Activated CD8-positive, alpha-beta memory T cell treated with anti-CD3 and anti-CD28 coated beads for 24 hours (primary cell): ENCODE data around the gene ARGLU1.

ENCODE experiments used
- DNase-seq: peaks from one replicate; pipeline ENCODE4 v3.0.0-alpha.2; 2020

ARGLU1 gene

DNA sequence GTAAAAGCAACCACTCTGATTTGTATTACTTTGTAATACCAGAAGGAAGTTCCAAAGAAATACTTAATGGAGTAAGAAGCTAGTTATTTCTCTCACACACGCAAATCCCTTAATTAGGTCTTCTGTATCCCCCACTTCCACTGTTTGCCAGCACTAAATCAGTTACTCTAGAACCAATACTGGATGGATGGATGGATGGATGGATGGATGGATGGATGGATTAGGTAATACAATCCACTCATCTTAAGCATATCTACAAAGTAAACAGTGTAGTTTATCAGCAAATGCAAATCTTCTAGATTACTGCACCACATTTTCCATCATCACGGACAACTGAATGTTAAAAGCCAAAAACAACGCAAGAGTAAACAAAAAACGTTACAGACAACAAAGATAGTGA is 27.3 kb downstream of the ARGLU1 start:
- DNase-seq, result no peak

DNA sequence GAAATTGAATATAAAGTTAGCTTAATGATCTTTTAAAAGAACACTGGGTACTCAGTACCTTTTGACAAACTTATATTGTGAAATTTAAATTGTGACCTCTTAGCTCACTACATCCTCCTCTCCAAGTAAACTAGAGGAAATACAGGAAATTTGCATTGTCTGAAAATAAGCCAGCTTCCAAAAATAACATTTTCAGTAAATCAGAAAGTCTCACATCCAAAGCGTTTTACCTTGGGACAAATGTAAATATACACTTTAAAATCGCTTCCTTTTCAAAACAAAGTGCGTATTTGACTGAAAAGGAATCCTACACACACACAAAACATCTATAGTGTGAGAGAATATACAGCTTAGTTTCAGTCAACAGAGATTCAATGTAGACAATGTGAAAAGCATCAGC is 30.4 kb downstream of the ARGLU1 start:
- DNase-seq, result no peak

DNA sequence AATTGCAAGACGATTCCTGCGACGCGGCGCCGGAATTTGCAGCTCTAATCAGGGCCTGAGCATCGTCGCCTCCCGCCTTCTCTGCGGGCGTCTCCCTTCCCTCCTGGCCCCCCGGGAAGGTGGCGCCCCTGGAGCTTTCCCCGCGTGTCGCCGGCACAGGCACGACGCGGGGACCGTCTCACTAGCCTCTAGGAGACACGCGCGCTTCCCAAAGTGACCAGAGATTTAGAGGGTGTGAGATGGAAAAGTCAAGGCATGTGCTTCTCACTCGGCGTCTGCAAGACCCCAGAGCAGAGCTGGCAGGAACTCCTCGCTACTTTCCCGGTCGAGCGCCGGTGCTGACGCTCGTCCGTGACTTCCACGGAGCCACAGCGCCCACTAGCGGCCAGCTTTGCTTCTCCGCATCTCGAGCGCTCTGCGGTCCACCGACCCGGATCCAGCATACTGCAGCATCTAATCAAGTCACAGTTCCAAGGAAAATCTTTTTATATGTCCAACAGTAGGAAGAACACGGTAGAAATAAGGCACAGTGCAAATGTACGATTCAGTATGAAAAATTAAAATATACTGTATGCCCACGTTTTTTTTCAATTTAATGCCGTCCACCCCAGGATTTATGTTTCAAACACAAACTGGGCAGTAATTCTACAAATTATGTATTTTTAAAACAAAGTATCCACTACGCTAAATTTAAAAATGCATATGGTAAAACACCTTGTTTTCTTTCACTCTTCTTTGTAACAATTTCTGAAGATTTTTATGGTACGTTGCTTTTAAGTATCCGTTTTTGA is 31.5 kb downstream of the ARGLU1 start:
- peak; percentile 96 for DNase-seq

DNA sequence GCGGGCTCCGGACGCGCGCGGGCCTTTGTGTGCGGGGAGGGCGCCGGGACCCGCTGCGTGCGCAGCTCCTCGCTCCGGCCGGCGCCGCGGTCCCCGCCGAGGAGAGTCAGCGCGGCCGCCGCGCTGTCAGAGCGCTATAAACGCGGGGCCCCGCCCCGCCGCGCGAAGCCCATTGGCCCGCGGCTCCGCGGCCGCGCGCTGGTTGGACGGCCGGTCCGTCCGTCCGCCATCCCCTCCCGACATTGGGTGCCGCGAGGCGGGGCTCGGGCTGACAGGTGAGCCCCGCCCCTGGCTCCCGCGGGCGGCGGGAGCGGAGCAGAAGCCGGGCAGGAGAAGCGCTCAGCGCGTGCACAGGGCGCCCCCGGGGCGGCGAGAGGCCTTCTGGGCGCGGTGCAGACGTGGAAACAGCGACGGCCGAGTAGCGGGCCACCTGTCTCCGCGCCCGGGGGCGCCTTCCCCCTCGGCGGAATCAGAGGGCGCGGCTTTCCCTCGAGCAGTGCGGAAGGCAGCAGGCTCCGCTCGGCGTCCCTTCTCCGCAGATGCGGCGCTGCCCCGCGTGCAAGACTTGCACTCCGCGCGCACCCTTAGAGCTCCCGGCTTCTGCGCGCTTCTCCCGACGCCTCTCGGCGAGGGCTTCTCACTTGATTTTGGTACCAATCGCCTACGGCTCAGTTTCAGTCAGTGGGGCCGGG is 32.2 kb downstream of the ARGLU1 start, which contains the start of gene EFNB2:
Gene EFNB2 (minus strand): TSS at position 111 of the 692 bp plus-strand sequence. CDS start 698 bp downstream, outside the sequence.
- peak; percentile 93 for DNase-seq

GRCh38 chr13:106534639-106535551 is 33.0 kb downstream of the ARGLU1 start:
- DNase-seq, result no peak

- DNase-seq, result peak; percentile 69
Measured at GRCh38 chr13:106533943-106534638, 33.8 kb downstream of the ARGLU1 start.

GRCh38 chr13:106533101-106533942 is 34.6 kb downstream of the ARGLU1 start:
- DNase-seq, result no peak

DNA sequence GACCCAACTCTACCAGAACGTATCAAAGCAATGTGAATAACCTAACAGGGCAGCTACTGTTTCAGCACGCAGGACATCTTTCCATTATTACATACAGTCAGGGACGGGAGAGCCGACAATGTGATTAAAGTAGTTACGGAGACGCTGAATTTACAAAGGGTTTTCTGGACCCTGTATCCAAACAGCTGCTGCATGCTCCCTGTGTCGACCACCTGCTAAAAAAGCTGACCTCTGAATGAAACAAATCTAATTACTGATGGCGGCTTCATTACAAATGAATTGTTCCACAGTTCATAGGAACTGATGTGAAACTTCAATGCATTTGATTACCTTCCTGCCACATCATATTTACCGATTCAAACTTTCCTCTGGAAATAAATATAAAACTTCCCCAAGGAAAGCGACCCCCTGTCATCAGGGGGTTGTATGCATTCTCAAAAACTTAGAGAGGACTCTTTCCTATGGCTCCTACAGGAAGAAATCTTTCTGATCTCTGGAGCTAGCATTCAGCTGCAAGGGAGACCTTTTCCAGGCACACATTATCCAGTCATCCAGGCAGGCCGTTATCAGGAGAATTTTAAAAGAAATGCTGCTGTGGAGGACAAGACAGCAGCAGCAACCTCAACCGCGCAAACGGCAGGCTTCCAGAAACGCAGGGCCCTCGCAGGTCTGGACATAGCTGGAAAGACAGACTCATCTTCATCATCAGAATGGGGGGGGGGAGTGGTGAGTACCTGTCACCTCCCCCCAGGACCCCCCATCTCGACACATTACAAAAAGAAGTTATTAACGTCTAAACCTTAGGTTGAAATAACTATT is 35.6 kb downstream of the ARGLU1 start:
- DNase-seq, result no peak

- no peak for DNase-seq
Measured at GRCh38 chr13:106530980-106531481, 36.9 kb downstream of the ARGLU1 start.

DNA sequence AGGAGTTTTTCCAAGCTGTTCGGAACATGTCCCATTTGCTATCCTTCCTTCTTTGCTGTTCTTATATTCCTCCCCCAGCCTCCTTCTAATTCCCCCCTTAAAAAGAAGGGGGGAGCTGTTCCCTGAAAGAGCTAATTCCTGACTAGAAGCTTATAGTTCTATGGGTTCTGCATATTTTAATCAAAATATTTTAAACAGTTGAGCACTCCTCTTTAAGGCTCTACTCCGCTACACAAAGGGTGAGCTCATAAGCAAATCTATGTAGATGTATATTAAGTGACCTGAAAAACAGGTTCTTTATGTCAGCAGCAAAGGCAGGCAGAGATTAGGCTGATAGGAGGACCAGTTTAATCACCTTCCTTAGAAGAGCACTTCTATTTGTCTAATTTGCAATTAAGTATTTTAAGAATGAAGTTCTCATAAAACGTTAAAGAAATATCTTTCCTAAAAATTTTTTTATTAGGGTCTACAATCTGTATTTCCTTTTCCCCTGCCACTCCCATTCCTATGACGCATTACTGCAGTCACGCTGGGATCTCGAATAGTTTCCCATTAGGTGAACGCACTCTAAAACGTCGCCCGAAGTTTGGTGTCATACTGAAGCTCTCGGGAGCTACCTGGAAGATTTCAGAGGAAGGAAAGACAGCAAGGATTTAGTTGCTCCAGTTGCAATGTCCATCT is 37.6 kb downstream of the ARGLU1 start:
- no peak for DNase-seq

GRCh38 chr13:106529415-106530170 is 38.3 kb downstream of the ARGLU1 start:
- DNase-seq, result no peak

- no peak for DNase-seq
Measured at GRCh38 chr13:106528718-106529414, 39.1 kb downstream of the ARGLU1 start.

DNA sequence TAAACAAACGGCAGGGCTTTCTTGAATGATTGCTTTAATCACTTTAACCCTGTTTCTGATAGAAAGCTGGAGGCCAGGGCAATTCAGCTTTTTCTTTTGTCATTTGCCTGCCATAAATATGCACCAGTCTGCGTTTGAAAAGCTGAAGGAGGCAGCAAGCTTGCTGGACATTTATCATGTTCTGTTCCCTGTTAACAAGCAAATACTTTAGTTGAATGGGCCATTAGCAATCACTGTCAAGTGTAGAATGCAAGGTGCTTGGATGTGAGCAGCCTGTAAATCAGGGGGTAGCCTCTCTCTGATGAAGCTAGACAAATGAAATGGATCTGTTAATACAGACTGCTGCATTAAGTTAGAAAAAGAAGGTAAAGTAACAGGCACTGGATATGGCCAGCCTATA is 40.1 kb downstream of the ARGLU1 start:
- DNase-seq, result no peak

DNA sequence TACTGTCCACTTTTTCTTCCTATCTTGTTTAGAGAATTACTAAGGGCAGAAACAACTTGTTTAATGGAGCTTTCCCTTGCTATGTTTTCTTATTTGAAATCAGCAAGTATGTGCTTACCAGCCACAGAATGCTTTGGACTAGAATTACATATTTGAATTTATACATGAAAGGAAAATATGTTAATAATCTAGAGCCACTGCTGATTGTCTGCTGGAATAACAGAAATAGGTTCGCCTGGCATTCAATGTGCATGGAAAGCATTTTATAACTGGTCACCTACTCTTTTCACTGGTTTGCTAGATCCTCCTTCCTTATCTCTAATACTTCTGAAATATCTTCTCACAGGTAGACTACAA is 40.5 kb downstream of the ARGLU1 start:
- DNase-seq, result no peak

- DNase-seq, result no peak
Measured at GRCh38 chr13:106526738-106527444, 41.0 kb downstream of the ARGLU1 start.

GRCh38 chr13:106525865-106526264 is 42.1 kb downstream of the ARGLU1 start:
- DNase-seq, result no peak

DNA sequence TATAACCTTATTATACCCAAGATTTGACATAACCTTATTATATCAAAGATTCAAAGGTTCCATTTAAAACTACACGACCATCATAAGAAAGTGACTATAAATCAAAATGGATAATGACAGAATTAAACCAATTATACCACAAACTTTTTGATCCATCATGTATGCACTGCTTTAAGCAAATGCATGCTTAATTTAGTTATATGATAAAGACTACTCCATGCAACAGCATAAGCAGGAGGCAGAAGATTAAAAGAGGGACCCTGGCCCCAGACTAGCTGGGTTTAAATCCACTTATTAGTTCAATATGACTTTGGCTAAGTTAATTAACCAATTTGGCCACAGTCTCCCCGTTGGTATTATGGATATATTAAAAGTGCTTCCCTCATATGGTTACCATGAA is 43.8 kb downstream of the ARGLU1 start:
- no peak for DNase-seq

- DNase-seq, result no peak
Measured at GRCh38 chr13:106523576-106523975, 44.4 kb downstream of the ARGLU1 start.
